ENCODE measurements around the gene AKAP13. TPM values are rescaled to one million over a fixed set of nuclear protein-coding genes. Genes with fewer than 3 reads are reported as not detected.

AKAP13 gene
- total and polyA plus RNA-seq, 2 donors (not counting 1 experiment from before 2014, with no cell fraction given), result 73.8 to 358 TPM

DNA sequence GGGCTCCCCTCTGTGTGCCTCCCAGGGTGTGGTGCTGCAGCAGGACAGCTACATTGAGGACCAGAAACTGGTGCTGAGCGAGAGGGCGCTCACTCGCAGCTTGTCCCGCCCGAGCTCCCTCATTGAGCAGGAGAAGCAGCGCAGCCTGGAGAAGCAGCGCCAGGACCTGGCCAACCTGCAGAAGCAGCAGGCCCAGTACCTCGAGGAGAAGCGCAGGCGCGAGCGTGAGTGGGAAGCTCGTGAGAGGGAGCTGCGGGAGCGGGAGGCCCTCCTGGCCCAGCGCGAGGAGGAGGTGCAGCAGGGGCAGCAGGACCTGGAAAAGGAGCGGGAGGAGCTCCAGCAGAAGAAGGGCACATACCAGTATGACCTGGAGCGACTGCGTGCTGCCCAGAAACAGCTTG, 360.6 kb downstream of the AKAP13 start:
- H3K27me3 ChIP-seq (replicated peaks in 1 of 4; ENCODE audit: control extremely low read depth in 1 of 4, control insufficient read depth in 3 of 4, insufficient read depth in 4 of 4, low read length in 3 of 4), result no peaks in the 10 kb centered on the region
- H3K4me3 Mint-ChIP-seq, result no peak overlapping the region
- intact Hi-C loops (cut with micrococcal nuclease), result no loop called here
- no peaks in the 10 kb centered on the region for H3K9me3 Mint-ChIP-seq (ENCODE audit: insufficient read depth)
- no peak overlapping the region for H3K9ac ChIP-seq (ENCODE audit: low read length)
- H3K4me3 ChIP-seq (ENCODE audit: control extremely low read depth in 1 of 5, extremely low read depth in 1 of 5, insufficient read depth in 1 of 5, low read depth in 2 of 5, low read length in 4 of 5), result no peak overlapping the region
- no peaks in the 10 kb centered on the region for H3K4me1 Mint-ChIP-seq
- ChIA-PET POLR2A (no interaction called here), CTCF (interaction anchor here (2.4 to 4.3 kb wide), 2 partner anchors 11 to 100 kb away, joined by 6 to 31 read pairs; no protein-coding TSS in a partner anchor)
- H4K20me1 ChIP-seq (ENCODE audit: control insufficient read depth, insufficient read depth, low read length, poor library complexity, severe bottlenecking), result peaks cover 30% of the 10 kb centered on the region
- H3K27ac Mint-ChIP-seq, result no peak overlapping the region
- DNase-seq, result no peak
- no peak overlapping the region for H3K4me2 ChIP-seq (replicated peaks; ENCODE audit: low read depth, low read length, poor library complexity, severe bottlenecking)
- H3K4me1 ChIP-seq (ENCODE audit: control insufficient read depth in 2 of 2, insufficient read depth in 2 of 2, low read length in 2 of 2), result no peaks in the 10 kb centered on the region
- TF ChIP-seq, protein P1, sequence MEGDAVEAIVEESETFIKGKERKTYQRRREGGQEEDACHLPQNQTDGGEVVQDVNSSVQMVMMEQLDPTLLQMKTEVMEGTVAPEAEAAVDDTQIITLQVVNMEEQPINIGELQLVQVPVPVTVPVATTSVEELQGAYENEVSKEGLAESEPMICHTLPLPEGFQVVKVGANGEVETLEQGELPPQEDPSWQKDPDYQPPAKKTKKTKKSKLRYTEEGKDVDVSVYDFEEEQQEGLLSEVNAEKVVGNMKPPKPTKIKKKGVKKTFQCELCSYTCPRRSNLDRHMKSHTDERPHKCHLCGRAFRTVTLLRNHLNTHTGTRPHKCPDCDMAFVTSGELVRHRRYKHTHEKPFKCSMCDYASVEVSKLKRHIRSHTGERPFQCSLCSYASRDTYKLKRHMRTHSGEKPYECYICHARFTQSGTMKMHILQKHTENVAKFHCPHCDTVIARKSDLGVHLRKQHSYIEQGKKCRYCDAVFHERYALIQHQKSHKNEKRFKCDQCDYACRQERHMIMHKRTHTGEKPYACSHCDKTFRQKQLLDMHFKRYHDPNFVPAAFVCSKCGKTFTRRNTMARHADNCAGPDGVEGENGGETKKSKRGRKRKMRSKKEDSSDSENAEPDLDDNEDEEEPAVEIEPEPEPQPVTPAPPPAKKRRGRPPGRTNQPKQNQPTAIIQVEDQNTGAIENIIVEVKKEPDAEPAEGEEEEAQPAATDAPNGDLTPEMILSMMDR (IDR thresholded peaks at IDR 0.05), result no peak
- no peaks in the 10 kb centered on the region for H3K9me3 ChIP-seq (ENCODE audit: control extremely low read depth in 1 of 3, control insufficient read depth in 2 of 3, insufficient read depth in 1 of 3, low read length in 2 of 3)
- H3K27ac ChIP-seq (ENCODE audit: low read length in 2 of 2), result no peak overlapping the region
- no peaks in the 10 kb centered on the region for H3K27me3 Mint-ChIP-seq
- H3K79me2 ChIP-seq (ENCODE audit: control insufficient read depth, insufficient read depth, low read length), result peaks cover 5% of the 10 kb centered on the region
- H2AFZ ChIP-seq (ENCODE audit: insufficient read depth, low read depth, low read length, poor library complexity, severe bottlenecking), result no peak overlapping the region
- ATAC-seq (ENCODE audit: low read depth), result no peak
- 97% methylated on average over 20 of the region's 20 CpGs for WGBS (ENCODE audit: insufficient coverage)
- H3K36me3 ChIP-seq (replicated peaks in 1 of 2; ENCODE audit: control extremely low read depth in 1 of 2, control insufficient read depth in 1 of 2, extremely low read depth in 1 of 2, insufficient read depth in 2 of 2, low read length in 1 of 2), result peaks cover 0 to 87% of the 10 kb centered on the region in 2 experiments

DNA sequence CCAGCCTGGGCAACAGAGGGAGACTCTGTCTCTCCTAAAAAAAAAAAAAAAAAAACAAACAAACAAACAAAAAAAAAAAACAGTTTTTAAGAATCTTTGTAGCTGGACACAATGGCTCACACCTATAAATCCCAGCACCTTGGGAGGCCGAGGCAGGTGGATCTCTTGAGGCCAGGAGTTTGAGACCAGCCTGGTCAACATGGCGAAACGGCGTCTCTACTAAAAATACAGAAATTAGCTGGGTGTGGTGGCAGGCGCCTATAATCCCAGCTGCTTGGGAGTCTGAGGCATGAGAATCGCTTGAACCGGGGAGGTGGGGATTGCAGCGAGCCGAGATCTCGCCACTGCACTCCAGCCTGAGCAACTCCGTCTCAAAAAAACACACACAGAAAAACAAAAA, 361.3 kb downstream of the AKAP13 start:
- H3K36me3 ChIP-seq (replicated peaks in 1 of 2; ENCODE audit: control extremely low read depth in 1 of 2, control insufficient read depth in 1 of 2, extremely low read depth in 1 of 2, insufficient read depth in 2 of 2, low read length in 1 of 2), result peaks cover 0 to 87% of the 10 kb centered on the region in 2 experiments
- ATAC-seq (ENCODE audit: low read depth) (no peak), DNase-seq (no peak)
- H3K4me1 Mint-ChIP-seq, result no peaks in the 10 kb centered on the region
- WGBS (ENCODE audit: insufficient coverage), result 100% methylated on average over 4 of the region's 11 CpGs
- no peak overlapping the region for H3K4me2 ChIP-seq (replicated peaks; ENCODE audit: low read depth, low read length, poor library complexity, severe bottlenecking)
- no peak for TF ChIP-seq EZH2 (IDR thresholded peaks at IDR 0.05; ENCODE audit: borderline replicate concordance, insufficient read depth, low read depth, low read length, poor library complexity, severe bottlenecking)
- TF ChIP-seq, protein P1 (IDR thresholded peaks at IDR 0.05), result no peak
- no peaks in the 10 kb centered on the region for H3K9me3 ChIP-seq (ENCODE audit: control extremely low read depth in 1 of 3, control insufficient read depth in 2 of 3, insufficient read depth in 1 of 3, low read length in 2 of 3)
- ChIA-PET CTCF (interaction anchor here (2.1 to 4.3 kb wide), 3 partner anchors 8 to 99 kb away, joined by 4 to 31 read pairs (median 6); no protein-coding TSS in a partner anchor), POLR2A (no interaction called here)
- no peak overlapping the region for H3K4me3 Mint-ChIP-seq
- no peak overlapping the region for H3K9ac ChIP-seq (ENCODE audit: low read length)
- no peak overlapping the region for H3K4me3 ChIP-seq (ENCODE audit: control extremely low read depth in 1 of 5, extremely low read depth in 1 of 5, insufficient read depth in 1 of 5, low read depth in 2 of 5, low read length in 4 of 5)
- H3K9me3 Mint-ChIP-seq (ENCODE audit: insufficient read depth), result no peaks in the 10 kb centered on the region
- no peak overlapping the region for H2AFZ ChIP-seq (ENCODE audit: insufficient read depth, low read depth, low read length, poor library complexity, severe bottlenecking)
- H3K27ac Mint-ChIP-seq, result no peak overlapping the region
- intact Hi-C loops (cut with micrococcal nuclease), result no loop called here
- H3K79me2 ChIP-seq (ENCODE audit: control insufficient read depth, insufficient read depth, low read length), result no peaks in the 10 kb centered on the region
- H4K20me1 ChIP-seq (ENCODE audit: control insufficient read depth, insufficient read depth, low read length, poor library complexity, severe bottlenecking), result peaks cover 31% of the 10 kb centered on the region
- no peaks in the 10 kb centered on the region for H3K4me1 ChIP-seq (ENCODE audit: control insufficient read depth in 2 of 2, insufficient read depth in 2 of 2, low read length in 2 of 2)
- no peaks in the 10 kb centered on the region for H3K27me3 Mint-ChIP-seq
- H3K27ac ChIP-seq (ENCODE audit: low read length in 2 of 2), result no peak overlapping the region
- no peaks in the 10 kb centered on the region for H3K27me3 ChIP-seq (replicated peaks in 1 of 4; ENCODE audit: control extremely low read depth in 1 of 4, control insufficient read depth in 3 of 4, insufficient read depth in 4 of 4, low read length in 3 of 4)

Data from B cell (primary cell).